Calu3 (cell line): ENCODE results near the gene MADCAM1. TPM values are rescaled to one million over a fixed set of nuclear protein-coding genes. Genes with fewer than 3 reads are reported as not detected.

ENCODE experiments used
- BruUV-seq: library from RNA; stranded (reverse); fragments of 400-500 nt; replicated peaks from 2 replicates; lab custom pipeline; 2021; lab: Mats Ljungman, UMichigan
- CTCF ChIA-PET: fragments of 300-600 bp; sonication (Branson Sonifier 250); formaldehyde crosslinking; loops from one replicate; lab custom pipeline; 2022; ENCODE audit warnings: antibody characterized with exemption; lab: Charles Lee
- DNase-seq: peaks from one replicate; pipeline ENCODE4 v3.0.0; 2022
- H3K27ac Mint-ChIP-seq: one replicate; pipeline ENCODE4 v1.8.0; 2022; ENCODE audit warnings: mixed read lengths; ENCODE audit not compliant: unreplicated experiment
- H3K27me3 Mint-ChIP-seq: one replicate; pipeline ENCODE4 v1.8.0; 2022; ENCODE audit warnings: mixed read lengths; ENCODE audit not compliant: unreplicated experiment
- H3K36me3 Mint-ChIP-seq: one replicate; pipeline ENCODE4 v1.8.0; 2022; ENCODE audit warnings: mild to moderate bottlenecking, moderate library complexity, mixed read lengths; ENCODE audit not compliant: insufficient read depth, unreplicated experiment
- H3K4me1 Mint-ChIP-seq: one replicate; pipeline ENCODE4 v1.8.0; 2022; ENCODE audit warnings: mild to moderate bottlenecking, low read depth, mixed read lengths; ENCODE audit not compliant: unreplicated experiment
- H3K4me3 Mint-ChIP-seq: one replicate; pipeline ENCODE4 v1.8.0; 2022; ENCODE audit warnings: mild to moderate bottlenecking, low read depth, moderate library complexity, mixed read lengths; ENCODE audit not compliant: unreplicated experiment
- H3K9me3 Mint-ChIP-seq: one replicate; pipeline ENCODE4 v1.8.0; 2022; ENCODE audit warnings: low read depth, mixed read lengths; ENCODE audit not compliant: unreplicated experiment
- intact Hi-C: fragments of 100-400 bp; cut with micrococcal nuclease; formaldehyde crosslinking; loops from one replicate; pipeline ENCODE4 v1.10.0; 2022; ENCODE audit not compliant: unreplicated experiment
- total RNA-seq: library from RNA; stranded (reverse); gene quantifications from 2 replicates; pipeline ENCODE4 v1.2.3, GENCODE V29; 2022
- TF ChIP-seq, protein P1 (sequence below): fragments of 200-600 bp; IDR thresholded peaks from one replicate; pipeline ENCODE4 v1.8.0; 2022; ENCODE audit warnings: antibody characterized with exemption; ENCODE audit not compliant: unreplicated experiment

The MADCAM1 gene
- total RNA-seq, 1 experiment from 2014 or later: 0.47 TPM

DNA sequence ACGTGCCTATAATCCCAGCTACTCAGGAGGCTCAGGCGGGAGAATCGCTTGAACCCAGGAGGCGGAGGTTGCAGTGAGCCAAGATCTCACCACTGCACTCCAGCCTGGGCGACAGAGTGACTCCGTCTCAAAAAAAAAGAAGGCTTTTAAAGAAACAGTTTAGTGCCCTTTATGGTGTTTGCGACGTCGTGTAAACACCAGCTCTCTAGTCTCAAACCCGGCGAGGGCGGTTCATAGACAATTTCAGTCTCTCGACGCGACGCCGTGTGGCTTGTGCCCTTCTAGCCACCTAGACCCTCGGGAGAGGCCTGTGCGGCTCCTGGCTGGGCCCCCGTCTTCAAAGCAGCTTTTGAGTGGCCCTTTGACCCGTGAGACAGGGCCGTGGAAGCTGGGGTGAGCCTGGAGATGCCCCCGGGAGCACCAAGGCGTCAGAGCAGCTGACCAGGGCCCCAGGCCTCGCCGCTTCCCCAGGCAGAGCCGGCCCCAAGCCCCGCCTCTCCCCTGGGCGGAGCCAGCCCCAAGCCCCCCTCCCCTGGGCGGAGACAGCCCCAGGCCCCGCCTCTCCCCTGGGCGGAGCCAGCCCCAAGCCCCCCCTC is 5.0 kb upstream of the MADCAM1 start:
- CTCF ChIA-PET: no interaction called here
- Mint-ChIP-seq H3K4me3 (no peak overlapping the region), H3K4me1 (no peaks in the 10 kb centered on the region), H3K36me3 (peaks cover 19% of the 10 kb centered on the region), H3K27me3 (peaks cover 8% of the 10 kb centered on the region), H3K9me3 (peaks cover 3% of the 10 kb centered on the region), H3K27ac (no peak overlapping the region)
- no peak for DNase-seq
- no TSS peak for BruUV-seq
- intact Hi-C loops: no loop called here
- TF ChIP-seq, protein P1, sequence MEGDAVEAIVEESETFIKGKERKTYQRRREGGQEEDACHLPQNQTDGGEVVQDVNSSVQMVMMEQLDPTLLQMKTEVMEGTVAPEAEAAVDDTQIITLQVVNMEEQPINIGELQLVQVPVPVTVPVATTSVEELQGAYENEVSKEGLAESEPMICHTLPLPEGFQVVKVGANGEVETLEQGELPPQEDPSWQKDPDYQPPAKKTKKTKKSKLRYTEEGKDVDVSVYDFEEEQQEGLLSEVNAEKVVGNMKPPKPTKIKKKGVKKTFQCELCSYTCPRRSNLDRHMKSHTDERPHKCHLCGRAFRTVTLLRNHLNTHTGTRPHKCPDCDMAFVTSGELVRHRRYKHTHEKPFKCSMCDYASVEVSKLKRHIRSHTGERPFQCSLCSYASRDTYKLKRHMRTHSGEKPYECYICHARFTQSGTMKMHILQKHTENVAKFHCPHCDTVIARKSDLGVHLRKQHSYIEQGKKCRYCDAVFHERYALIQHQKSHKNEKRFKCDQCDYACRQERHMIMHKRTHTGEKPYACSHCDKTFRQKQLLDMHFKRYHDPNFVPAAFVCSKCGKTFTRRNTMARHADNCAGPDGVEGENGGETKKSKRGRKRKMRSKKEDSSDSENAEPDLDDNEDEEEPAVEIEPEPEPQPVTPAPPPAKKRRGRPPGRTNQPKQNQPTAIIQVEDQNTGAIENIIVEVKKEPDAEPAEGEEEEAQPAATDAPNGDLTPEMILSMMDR: no peak

DNA sequence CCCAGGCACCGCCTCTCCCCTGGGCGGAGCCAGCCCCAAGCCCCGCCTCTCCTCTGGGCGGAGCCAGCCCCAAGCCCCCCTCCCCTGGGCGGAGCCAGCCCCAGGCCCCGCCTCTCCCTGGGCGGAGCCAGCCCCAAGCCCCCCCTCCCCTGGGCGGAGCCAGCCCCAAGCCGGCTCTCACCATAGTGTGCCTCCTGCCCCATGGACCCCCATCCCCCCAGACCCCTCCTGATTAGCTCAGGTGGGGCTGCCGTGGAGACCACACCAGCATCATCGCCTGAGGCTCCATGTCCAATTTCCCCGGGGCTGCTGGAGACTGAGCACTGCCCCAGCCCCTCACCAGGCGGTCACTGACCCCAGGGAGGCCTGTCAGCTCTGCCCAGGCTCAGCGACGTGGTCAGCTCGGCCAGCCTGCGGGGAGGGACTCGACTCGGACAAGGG is 4.2 kb upstream of the MADCAM1 start:
- H3K27me3 Mint-ChIP-seq: peaks cover 8% of the 10 kb centered on the region
- H3K9me3 Mint-ChIP-seq: peaks cover 3% of the 10 kb centered on the region
- H3K4me1 Mint-ChIP-seq: no peaks in the 10 kb centered on the region
- no TSS peak for BruUV-seq
- peaks cover 19% of the 10 kb centered on the region for H3K36me3 Mint-ChIP-seq
- no peak overlapping the region for H3K4me3 Mint-ChIP-seq
- DNase-seq: no peak
- intact Hi-C loops: no loop called here
- TF ChIP-seq, protein P1: no peak
- no peak overlapping the region for H3K27ac Mint-ChIP-seq
- CTCF ChIA-PET: no interaction called here

DNA sequence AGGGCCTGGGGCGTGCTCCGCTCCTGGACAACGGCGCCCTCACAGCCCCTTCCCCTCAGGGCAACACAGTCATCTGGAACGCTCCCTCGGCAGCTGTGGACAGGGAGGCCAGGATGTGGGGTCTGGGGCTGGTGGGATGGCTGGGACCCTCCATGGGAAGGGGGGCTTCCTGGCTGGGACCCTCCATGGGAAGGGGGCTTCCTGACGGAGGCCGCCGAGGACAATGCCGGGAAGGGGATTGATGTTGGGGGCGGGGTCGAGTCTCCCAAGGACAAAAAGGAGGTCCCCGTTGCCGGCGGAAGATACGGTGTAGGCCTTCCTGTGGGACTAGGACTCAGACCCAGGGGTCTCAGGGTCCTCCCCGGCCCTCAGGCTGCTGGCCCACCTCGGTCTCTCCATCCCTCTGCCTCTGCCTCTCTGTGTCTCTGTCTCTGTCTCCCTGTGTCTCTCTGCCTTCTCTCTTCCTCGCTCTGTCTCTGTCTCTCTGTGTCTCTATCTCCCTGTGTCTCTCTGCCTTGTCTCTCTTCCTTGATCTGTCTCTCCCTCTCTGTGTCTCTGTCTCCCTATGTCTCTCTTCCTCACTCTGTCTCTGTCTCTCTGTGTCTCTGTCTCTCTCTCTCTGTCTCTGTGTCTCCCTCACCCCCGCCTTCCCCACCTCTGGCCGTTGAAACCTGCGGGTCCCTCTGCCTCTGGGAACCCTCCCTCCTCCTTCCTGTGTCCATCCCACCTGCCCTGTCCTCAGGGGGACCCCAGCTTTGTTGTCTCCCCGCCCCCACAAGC is 2.7 kb upstream of the MADCAM1 start:
- peaks cover 8% of the 10 kb centered on the region for H3K4me1 Mint-ChIP-seq
- no TSS peak for BruUV-seq
- H3K36me3 Mint-ChIP-seq: peaks cover 18% of the 10 kb centered on the region
- peak overlapping the region; percentile 91 for H3K27ac Mint-ChIP-seq
- intact Hi-C loops: no loop called here
- TF ChIP-seq, protein P1: no peak
- CTCF ChIA-PET: no interaction called here
- peaks cover 3% of the 10 kb centered on the region for H3K9me3 Mint-ChIP-seq
- peaks cover 19% of the 10 kb centered on the region for H3K27me3 Mint-ChIP-seq
- no peak for DNase-seq
- H3K4me3 Mint-ChIP-seq: peak overlapping the region; percentile 29

DNA sequence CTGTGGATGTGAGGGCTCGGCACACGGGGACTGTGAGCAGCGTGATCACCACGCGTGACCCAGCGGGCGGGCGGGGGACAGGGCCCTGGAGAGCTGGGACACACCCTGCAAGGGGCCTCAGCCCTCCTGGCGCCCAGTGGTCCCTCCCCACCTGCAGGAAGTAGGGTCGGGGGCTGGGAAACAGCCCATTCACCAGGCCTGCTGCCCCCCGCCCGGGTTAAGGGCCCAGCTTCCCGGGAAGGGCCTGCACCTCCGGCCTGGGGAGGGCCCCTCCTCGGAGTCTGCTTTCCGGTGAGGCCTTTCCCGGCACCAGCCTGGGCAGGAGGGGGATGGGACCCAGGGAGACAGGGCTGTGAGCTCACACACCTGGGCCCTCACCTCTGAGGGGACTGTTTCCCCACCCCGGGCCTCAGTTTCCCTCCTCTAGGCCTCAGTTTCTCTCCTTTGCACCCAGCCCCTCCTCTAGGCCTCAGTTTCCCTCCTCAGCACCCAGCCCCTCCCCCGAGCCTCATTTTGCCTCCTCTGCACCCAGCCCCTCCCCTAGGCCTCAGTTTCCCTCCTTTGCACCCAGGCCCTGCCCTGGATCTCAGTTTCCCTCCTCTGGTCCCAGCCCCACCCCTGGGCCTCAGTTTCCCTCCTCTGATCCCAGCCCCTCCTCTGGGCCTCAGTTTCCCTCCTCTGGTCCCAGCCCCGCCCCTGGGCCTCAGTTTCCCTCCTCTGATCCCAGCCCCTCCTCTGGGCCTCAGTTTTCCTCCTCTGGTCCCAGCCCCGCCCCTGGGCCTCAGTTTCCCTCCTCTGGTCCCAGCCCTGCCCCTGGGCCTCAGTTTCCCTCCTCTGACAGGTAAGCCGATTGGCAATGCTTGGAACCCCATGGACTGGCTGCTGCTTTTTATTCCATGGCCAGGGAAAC is 1.9 kb upstream of the MADCAM1 start:
- Mint-ChIP-seq H3K27ac (peak overlapping the region; percentile 91), H3K4me3 (peak overlapping the region; percentile 29), H3K9me3 (peaks cover 3% of the 10 kb centered on the region), H3K36me3 (peaks cover 16% of the 10 kb centered on the region), H3K4me1 (peaks cover 8% of the 10 kb centered on the region), H3K27me3 (peaks cover 27% of the 10 kb centered on the region)
- intact Hi-C loops: no loop called here
- BruUV-seq: no TSS peak
- TF ChIP-seq, protein P1: no peak
- DNase-seq: no peak
- CTCF ChIA-PET: no interaction called here
